Smooth muscle cell (in vitro differentiated cells): ENCODE measurements around the gene SPPL2B. TPM values are rescaled to one million over a fixed set of nuclear protein-coding genes. Genes with fewer than 3 reads are reported as not detected.

ENCODE experiments used
- DNase-seq: peaks from one replicate; lab custom pipeline; 2025; ENCODE audit not compliant: unreplicated experiment; lab: John Stamatoyannopoulos, UW
- H2AFZ ChIP-seq: fragments of 200-600 bp; sonication (generic); 2 replicates; pipeline ENCODE4 v1.6.0; 2016; ENCODE audit warnings: antibody characterized with exemption, low read depth, mild to moderate bottlenecking
- H3F3A ChIP-seq: fragments of 200-600 bp; sonication (generic); 2 replicates; pipeline ENCODE4 v1.6.0; 2017; ENCODE audit warnings: antibody characterized with exemption, low read depth
- H3K27ac ChIP-seq: fragments of 200-600 bp; sonication (generic); 2 replicates; pipeline ENCODE4 v1.5.1; 2016; ENCODE audit warnings: low read depth, mild to moderate bottlenecking
- H3K27me3 ChIP-seq: fragments of 200-600 bp; sonication (generic); 2 replicates; pipeline ENCODE4 v1.6.1; 2016; ENCODE audit warnings: low read depth, mild to moderate bottlenecking
- H3K36me3 ChIP-seq: fragments of 200-600 bp; sonication (generic); 2 replicates; pipeline ENCODE4 v1.5.1; 2016; ENCODE audit warnings: low read depth
- H3K4me1 ChIP-seq: fragments of 200-600 bp; sonication (generic); 2 replicates; pipeline ENCODE4 v1.5.1; 2016; ENCODE audit warnings: low read depth
- H3K4me2 ChIP-seq: fragments of 200-600 bp; sonication (generic); 2 replicates; pipeline ENCODE4 v1.6.0; 2016; ENCODE audit warnings: mild to moderate bottlenecking
- H3K4me3 ChIP-seq: fragments of 200-600 bp; sonication (generic); 2 replicates; pipeline ENCODE4 v1.5.1; 2016; ENCODE audit warnings: mild to moderate bottlenecking
- H3K79me2 ChIP-seq: fragments of 200-600 bp; sonication (generic); 2 replicates; pipeline ENCODE4 v1.6.0; 2016; ENCODE audit warnings: low read depth, mild to moderate bottlenecking
- H3K9ac ChIP-seq: fragments of 200-600 bp; sonication (generic); 2 replicates; pipeline ENCODE4 v1.6.0; 2016; ENCODE audit warnings: low read depth
- H3K9me3 ChIP-seq: fragments of 200-600 bp; sonication (generic); replicated peaks from 2 replicates; pipeline ENCODE4 v1.5.1; 2016; ENCODE audit warnings: low read depth
- H4K20me1 ChIP-seq: fragments of 200-600 bp; sonication (generic); 2 replicates; pipeline ENCODE4 v1.6.0; 2016; ENCODE audit warnings: low read depth
- WGBS: methylation state at CpG from one replicate; pipeline ENCODE4 v1.1.7; 2016; ENCODE audit warnings: low lambda C conversion rate; 5-methylcytosine and 5-hydroxymethylcytosine counted together
- polyA plus RNA-seq: library from polyadenylated mRNA; unstranded; fragments of >200 nt; fragmentation: Nextera tagmentation; extraction: Ambion mirVana; gene quantifications from 2 replicates; pipeline ENCODE4 v1.2.1, GENCODE V29; 2016
- total RNA-seq: library from RNA; depleted of rRNA; stranded (reverse); fragments of >200 nt; gene quantifications from 2 replicates; pipeline ENCODE4 v1.2.3, GENCODE V29; 2014
- TF ChIP-seq, protein P1 (sequence below): fragments of 200-600 bp; sonication (generic); IDR thresholded peaks from 2 replicates; pipeline ENCODE4 v1.5.1; 2017; ENCODE audit warnings: borderline replicate concordance, mild to moderate bottlenecking, antibody characterized with exemption; ENCODE audit not compliant: insufficient read depth, poor library complexity, severe bottlenecking

Gene SPPL2B
- total and polyA plus RNA-seq, 2 experiments from 2014 or later = 53.6 to 54.7 TPM

DNA sequence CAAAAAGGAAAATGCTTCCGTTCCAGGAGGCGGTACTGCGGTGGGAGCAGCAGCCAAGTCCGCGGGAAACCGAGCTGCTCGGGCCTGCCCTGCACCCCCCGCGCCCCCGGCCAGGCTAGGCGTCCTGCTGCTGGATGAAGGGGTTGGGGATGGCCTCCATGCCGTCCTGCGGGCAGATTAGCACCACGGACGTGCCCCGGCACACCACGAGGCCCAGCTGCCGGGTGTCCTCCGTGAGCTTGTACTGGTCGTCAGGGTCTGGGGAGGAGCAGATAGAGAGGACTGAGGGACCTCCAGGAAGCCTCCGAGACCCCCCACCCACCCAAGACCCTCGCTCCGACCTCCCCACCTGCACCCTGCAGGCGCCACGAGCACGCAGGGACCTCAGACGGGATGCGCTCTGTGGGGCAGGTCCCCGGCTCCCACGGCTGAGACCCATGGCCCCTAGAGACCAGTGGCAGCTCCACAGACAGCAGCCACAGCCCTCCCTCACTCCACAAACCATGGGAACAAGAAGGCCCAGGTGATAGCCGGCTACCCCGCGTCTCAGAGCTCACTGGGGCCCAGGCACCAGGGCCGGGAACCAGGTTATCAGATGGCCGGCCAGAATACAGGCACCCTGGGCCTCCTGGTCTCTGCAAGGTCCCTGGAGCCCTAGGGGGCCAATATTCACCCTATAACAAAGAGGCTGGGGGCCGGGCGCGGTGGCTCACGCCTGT, 6.8 kb upstream of the SPPL2B start:
- Histone ChIP-seq H2AFZ (no peak overlapping the region), H3K36me3 (no peaks in the 10 kb centered on the region), H3F3A (no peaks in the 10 kb centered on the region), H4K20me1 (peaks cover 6% of the 10 kb centered on the region), H3K4me3 (no peak overlapping the region), H3K4me1 (no peaks in the 10 kb centered on the region), H3K27ac (no peak overlapping the region), H3K9ac (no peak overlapping the region), H3K79me2 (peaks cover 12% of the 10 kb centered on the region), H3K27me3 (no peaks in the 10 kb centered on the region), H3K9me3 (no peaks in the 10 kb centered on the region), H3K4me2 (no peak overlapping the region)
- DNase-seq = no peak
- WGBS = 97% methylated on average over 33 of the region's 39 CpGs
- TF ChIP-seq, protein P1, sequence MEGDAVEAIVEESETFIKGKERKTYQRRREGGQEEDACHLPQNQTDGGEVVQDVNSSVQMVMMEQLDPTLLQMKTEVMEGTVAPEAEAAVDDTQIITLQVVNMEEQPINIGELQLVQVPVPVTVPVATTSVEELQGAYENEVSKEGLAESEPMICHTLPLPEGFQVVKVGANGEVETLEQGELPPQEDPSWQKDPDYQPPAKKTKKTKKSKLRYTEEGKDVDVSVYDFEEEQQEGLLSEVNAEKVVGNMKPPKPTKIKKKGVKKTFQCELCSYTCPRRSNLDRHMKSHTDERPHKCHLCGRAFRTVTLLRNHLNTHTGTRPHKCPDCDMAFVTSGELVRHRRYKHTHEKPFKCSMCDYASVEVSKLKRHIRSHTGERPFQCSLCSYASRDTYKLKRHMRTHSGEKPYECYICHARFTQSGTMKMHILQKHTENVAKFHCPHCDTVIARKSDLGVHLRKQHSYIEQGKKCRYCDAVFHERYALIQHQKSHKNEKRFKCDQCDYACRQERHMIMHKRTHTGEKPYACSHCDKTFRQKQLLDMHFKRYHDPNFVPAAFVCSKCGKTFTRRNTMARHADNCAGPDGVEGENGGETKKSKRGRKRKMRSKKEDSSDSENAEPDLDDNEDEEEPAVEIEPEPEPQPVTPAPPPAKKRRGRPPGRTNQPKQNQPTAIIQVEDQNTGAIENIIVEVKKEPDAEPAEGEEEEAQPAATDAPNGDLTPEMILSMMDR = no peak

- peaks cover 29% of the 10 kb centered on the region for H3K79me2 ChIP-seq
- no peak overlapping the region for H2AFZ ChIP-seq
- H3K36me3 ChIP-seq = no peaks in the 10 kb centered on the region
- WGBS = over 99% methylated on average over 13 of the region's 19 CpGs
- H3K4me3 ChIP-seq = no peak overlapping the region
- TF ChIP-seq, protein P1 = no peak
- H3K27ac ChIP-seq = no peak overlapping the region
- H4K20me1 ChIP-seq = peaks cover 14% of the 10 kb centered on the region
- H3F3A ChIP-seq = no peaks in the 10 kb centered on the region
- H3K9ac ChIP-seq = no peak overlapping the region
- H3K27me3 ChIP-seq = no peaks in the 10 kb centered on the region
- H3K9me3 ChIP-seq = no peaks in the 10 kb centered on the region
- H3K4me2 ChIP-seq = no peak overlapping the region
- H3K4me1 ChIP-seq = peaks cover 5% of the 10 kb centered on the region
- no peak for DNase-seq
Measured at GRCh38 chr19:2323707-2324106, 4.8 kb upstream of the SPPL2B start.

DNA sequence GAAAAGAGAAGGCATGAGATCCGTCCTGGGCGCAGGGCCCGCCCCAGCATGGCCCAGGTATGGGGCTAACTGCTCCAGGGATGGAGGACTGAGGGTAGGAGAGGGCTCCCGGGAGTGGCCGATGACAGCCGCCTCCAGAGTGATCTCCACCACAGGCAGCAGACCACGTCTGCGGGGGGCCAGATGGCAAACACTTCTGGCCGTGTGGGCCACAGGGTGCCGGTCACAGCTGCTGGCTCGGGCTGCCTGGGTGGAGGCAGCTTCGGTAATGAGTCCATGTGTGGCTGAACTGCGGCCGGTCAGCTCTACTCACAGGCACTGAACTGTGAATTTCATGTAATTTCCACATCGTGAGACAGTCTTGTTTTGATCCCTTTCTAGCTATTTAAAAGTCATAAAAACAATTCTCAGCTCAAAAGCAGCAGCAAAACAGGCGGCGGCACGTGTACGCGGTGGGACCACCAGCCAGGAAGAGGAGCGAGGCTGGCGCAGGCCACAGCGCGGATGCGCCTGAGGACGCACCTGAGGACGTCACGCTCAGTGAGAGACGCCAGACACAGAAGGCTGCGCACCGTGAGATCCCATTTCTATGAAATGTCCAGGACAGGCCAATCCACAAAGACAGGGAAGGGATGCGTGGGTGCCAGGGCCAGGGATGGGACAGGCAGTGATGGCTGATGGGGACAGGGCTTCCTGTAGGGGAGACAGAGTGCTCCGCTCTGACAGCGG, 4.1 kb upstream of the SPPL2B start:
- Histone ChIP-seq H3K4me1 (peaks cover 8% of the 10 kb centered on the region), H3F3A (no peaks in the 10 kb centered on the region), H3K27me3 (no peaks in the 10 kb centered on the region), H3K4me3 (no peak overlapping the region), H3K27ac (no peak overlapping the region), H3K79me2 (peaks cover 36% of the 10 kb centered on the region), H2AFZ (no peak overlapping the region), H3K36me3 (no peaks in the 10 kb centered on the region), H3K9me3 (no peaks in the 10 kb centered on the region), H3K9ac (no peak overlapping the region), H4K20me1 (peaks cover 14% of the 10 kb centered on the region), H3K4me2 (no peak overlapping the region)
- no peak for DNase-seq
- 96% methylated on average over 34 of the region's 34 CpGs for WGBS
- TF ChIP-seq, protein P1 = no peak
